HG02678 (cell line): ENCODE data around the gene DENR.
"Not testable (repeated sequence)": the region's sequence is repeated elsewhere in the genome, so short reads cannot be mapped to it uniquely, and the experiment has no call there.

ENCODE experiments used
- ATAC-seq: cut with Tn5 transposase; IDR thresholded peaks from one replicate; pipeline ENCODE4 v1.9.1; 2021; ENCODE audit warnings: mild to moderate bottlenecking, moderate library complexity; ENCODE audit not compliant: unreplicated experiment

The DENR gene

GRCh38 chr12:122738571-122738970 lies 14.1 kb upstream of the DENR start:
- no peak for ATAC-seq

- no peak for ATAC-seq
These were observed 12.3 kb upstream of the DENR start for GRCh38 chr12:122740351-122740750.

- ATAC-seq = no peak
These were observed 8.6 kb upstream of the DENR start for GRCh38 chr12:122743895-122744525.

- no peak for ATAC-seq
These were observed 5.1 kb upstream of the DENR start for GRCh38 chr12:122747224-122748135.

- no peak for ATAC-seq
These were observed 2.9 kb upstream of the DENR start for GRCh38 chr12:122749569-122750332.

- ATAC-seq = not testable (repeated sequence)
These were observed 1.7 kb upstream of the DENR start for GRCh38 chr12:122750781-122751515.

- ATAC-seq = no peak
These were observed 661 bp downstream of the DENR start for GRCh38 chr12:122753319-122753650.

GRCh38 chr12:122754790-122755189 lies 2.2 kb downstream of the DENR start:
- no peak for ATAC-seq

GRCh38 chr12:122757568-122757967 lies 4.9 kb downstream of the DENR start:
- ATAC-seq = no peak

- ATAC-seq = no peak
These were observed 32.9 kb downstream of the DENR start for GRCh38 chr12:122785503-122785902.

- no peak for ATAC-seq
These were observed 35.8 kb downstream of the DENR start for GRCh38 chr12:122788387-122788786.

GRCh38 chr12:122789637-122790036 lies 37.0 kb downstream of the DENR start:
- ATAC-seq = no peak

- ATAC-seq = no peak
These were observed 37.9 kb downstream of the DENR start for GRCh38 chr12:122790393-122791075.

- ATAC-seq = no peak
These were observed 41.1 kb downstream of the DENR start for GRCh38 chr12:122793685-122794106.

- ATAC-seq = no peak
These were observed 43.2 kb downstream of the DENR start for GRCh38 chr12:122795807-122796206.

- no peak for ATAC-seq
These were observed 47.1 kb downstream of the DENR start for GRCh38 chr12:122799641-122800243.

- ATAC-seq = no peak
These were observed 51.3 kb downstream of the DENR start for GRCh38 chr12:122803937-122804336.

- ATAC-seq = not testable (repeated sequence)
These were observed 52.3 kb downstream of the DENR start for GRCh38 chr12:122804957-122805356.

- no peak for ATAC-seq
These were observed 55.0 kb downstream of the DENR start for GRCh38 chr12:122807651-122808050.

GRCh38 chr12:122811777-122812176 lies 59.2 kb downstream of the DENR start:
- ATAC-seq = no peak
